GM23248 (cell line): ENCODE data around the gene JARID2.

Experiments
- EZH2 ChIP-seq: fragments of 200-600 bp; sonication (generic); IDR thresholded peaks from 2 replicates; pipeline ENCODE4 v1.6.1; 2018; ENCODE audit warnings: antibody characterized with exemption, mild to moderate bottlenecking; ENCODE audit not compliant: insufficient read depth, poor library complexity, severe bottlenecking
- EZH2phosphoT487 ChIP-seq: fragments of 200-600 bp; sonication (generic); IDR thresholded peaks from 2 replicates; pipeline ENCODE4 v1.6.1; 2018; ENCODE audit warnings: antibody characterized with exemption, moderate library complexity, mild to moderate bottlenecking, low read depth; ENCODE audit not compliant: insufficient read depth

- no peak for TF ChIP-seq EZH2
- TF ChIP-seq EZH2phosphoT487, result no peak
Observed at GRCh38 chr6:15465212-15465611, 219.3 kb downstream of the JARID2 start.
